HG03354 (cell line): ENCODE data around the gene CAMTA1.

Experiments
- ATAC-seq: cut with Tn5 transposase; IDR thresholded peaks from one replicate; pipeline ENCODE4 v1.9.1; 2021; ENCODE audit warnings: mild to moderate bottlenecking; ENCODE audit not compliant: unreplicated experiment, poor library complexity, severe bottlenecking

CAMTA1 gene

GRCh38 chr1:7621334-7622219, 836.3 kb downstream of the CAMTA1 start:
- ATAC-seq, result no peak

GRCh38 chr1:7623842-7624241, 838.6 kb downstream of the CAMTA1 start:
- ATAC-seq, result no peak

GRCh38 chr1:7624791-7625355, 839.6 kb downstream of the CAMTA1 start:
- no peak for ATAC-seq

GRCh38 chr1:7625401-7625800, 840.1 kb downstream of the CAMTA1 start:
- ATAC-seq, result no peak

DNA sequence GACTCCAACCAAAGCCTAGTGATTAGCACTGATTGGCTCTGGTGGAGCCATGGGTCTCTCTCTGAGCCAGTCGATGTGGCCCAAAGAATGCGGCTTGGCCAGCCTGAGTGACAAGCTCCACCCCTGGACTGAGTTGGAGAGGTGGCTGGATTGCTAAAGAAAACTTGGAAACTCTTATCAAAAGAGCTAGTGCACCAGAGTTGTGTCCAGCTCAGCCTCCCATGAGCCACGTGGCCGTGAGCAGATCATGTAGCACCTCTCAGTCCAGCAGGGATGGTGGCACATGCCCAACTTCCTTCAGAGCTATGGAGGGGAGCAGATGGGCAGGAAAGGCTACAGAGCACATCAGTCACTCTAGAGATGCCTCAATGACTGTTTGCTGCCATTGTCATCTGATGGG, 843.0 kb downstream of the CAMTA1 start:
- no peak for ATAC-seq

DNA sequence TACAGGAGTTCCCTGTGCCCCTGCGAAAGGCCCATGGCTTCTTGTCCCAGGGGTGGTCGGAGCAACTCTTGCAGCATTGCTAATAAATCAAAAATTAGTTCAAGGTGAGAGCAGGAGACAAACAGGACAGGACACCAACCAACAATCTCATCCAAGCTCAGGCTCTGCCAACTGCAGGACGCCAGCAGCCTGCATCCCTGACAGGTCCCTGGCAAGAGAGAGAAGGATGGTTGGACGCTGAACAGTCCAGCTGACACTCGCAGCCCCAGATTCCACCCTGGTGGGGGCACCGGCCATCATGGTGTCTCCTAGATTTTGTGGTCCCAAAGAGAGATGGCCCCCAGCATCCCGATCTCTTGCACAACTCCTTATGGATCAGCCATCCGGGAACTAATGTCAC, 843.8 kb downstream of the CAMTA1 start:
- ATAC-seq, result no peak

- ATAC-seq, result no peak
Observed at GRCh38 chr1:7629465-7630195, 844.4 kb downstream of the CAMTA1 start.

DNA sequence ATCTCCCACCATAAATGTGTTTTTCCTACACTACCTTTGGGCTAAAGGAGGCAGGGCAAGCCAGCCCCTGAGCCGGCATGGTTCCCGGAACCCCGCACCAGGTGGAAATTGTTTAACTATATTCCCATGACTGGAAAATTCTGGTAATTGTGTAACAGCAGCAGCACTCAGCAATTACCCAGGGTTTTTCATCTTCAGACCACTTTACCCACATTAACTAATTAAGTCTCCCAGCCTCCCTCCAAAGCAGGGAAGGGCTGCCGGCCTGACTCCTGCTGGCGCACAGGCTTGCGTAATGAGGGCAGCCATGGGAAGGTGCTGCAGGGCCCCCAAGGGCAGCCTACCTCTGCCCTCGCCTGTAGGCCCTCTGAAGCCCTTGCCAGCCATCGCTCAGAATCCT, 845.1 kb downstream of the CAMTA1 start:
- no peak for ATAC-seq

DNA sequence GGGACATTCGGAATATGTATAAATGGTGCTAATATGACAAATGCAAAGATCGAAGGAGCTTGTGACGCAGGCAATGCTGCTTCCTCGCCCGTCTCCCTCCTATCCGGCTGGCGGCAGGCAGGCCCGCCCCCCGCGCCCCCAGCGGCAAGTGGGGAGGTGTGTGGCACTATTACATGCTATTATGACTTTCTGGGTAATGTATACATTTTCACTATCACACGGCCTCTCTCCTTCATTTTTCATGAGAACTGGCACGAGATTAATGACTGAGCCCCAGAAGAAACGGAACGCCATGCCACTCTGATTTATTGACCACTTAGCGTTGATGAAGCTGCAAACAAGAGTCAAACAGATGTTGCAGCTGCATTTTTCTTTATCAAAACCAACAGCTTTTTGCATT, 846.9 kb downstream of the CAMTA1 start:
- ATAC-seq, result no peak

- no peak for ATAC-seq
Observed at GRCh38 chr1:7632681-7633080, 847.4 kb downstream of the CAMTA1 start.

- ATAC-seq, result no peak
Observed at GRCh38 chr1:7633506-7634245, 848.4 kb downstream of the CAMTA1 start.

GRCh38 chr1:7634546-7635240, 849.4 kb downstream of the CAMTA1 start:
- ATAC-seq, result no peak

GRCh38 chr1:7636795-7637526, 851.7 kb downstream of the CAMTA1 start:
- no peak for ATAC-seq

DNA sequence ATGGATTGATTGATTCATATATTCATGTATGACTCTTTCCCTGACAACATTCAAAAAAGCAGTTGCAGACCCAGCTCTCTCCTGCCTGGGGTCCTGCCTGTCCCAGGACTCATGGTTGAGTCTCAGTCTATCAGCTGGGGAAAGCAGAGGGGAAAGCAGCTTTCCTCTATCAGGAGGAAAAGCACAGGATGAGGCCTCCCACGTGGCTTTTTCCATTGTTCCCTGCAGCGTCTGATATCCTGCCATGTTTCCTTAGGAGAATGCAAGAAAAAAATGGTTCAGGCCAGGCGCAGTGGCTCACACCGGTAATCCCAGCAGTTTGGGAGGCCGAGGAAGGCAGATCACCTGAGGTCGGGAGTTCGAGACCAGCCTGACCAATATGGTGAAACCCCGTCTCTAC, 852.8 kb downstream of the CAMTA1 start:
- no peak for ATAC-seq

DNA sequence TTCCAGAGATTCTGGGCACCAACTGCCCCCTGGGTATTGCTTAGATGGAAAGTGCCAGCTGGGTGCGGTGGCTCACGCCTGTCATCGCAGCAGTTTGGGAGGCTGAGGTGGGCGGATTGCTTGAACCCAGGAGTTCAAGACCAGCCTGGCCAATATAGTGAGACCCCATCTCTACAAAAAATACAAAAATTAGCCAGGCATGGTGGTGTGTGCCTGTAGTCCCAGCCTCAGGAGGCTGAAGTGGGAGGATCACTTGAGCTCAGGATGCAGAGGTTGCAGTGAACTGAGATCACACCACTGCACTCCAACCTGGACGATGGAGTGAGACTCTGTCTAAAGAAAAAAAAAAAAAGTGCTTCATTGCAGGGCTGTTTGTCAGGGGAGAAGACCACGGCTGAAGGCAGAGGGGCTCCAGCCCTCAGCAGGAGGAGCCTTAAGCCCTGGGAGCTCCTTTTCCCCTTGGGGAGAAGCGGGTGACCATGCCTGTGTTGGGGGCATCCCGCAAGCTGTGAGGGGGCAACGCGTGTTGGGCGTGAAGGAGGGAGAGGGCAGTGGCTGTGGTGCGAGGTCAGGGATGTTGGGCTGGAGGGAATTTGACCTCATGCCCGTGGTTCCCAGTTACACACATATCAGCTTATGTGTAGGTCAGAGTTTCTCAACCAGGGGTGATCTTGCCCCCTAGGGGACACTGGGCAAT, 854.3 kb downstream of the CAMTA1 start:
- no peak for ATAC-seq

DNA sequence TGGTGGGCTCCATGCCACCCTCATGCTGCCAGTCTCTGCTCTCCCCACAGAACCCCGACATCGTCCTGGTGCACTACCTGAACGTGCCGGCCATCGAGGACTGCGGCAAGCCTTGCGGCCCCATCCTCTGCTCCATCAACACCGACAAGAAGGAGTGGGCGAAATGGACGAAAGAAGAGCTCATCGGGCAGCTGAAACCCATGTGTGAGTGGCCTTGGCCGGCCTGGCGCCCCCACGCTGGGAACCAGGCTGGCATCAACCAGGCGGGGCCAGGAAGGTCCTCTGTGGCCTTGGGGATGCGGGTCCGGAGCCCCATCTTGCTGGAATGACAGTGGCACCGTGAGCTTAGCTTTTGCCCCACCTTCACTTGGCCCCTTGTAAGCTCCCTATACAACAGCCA, 855.1 kb downstream of the CAMTA1 start:
- no peak for ATAC-seq

- ATAC-seq, result no peak
Observed at GRCh38 chr1:7640920-7641585, 855.8 kb downstream of the CAMTA1 start.
